Thymus (tissue), 11 donors: ENCODE results near the gene ATP10A. TPM values are rescaled to one million over a fixed set of nuclear protein-coding genes. Genes with fewer than 3 reads are reported as not detected.

Experiments used
- DNase-seq, 9 donors: peaks; one replicate each; pipeline ENCODE4 v3.0.0-alpha.2; 2013; ENCODE audit warnings: low spot score in 9 of 9, low read depth in 6 of 9, missing footprints in 1 of 9
- H3K27ac ChIP-seq, 2 donors: one replicate each; pipeline ENCODE4 v1.5.1; 2013; ENCODE audit warnings: control low read depth in 1 of 2, low read depth in 1 of 2, low read length in 1 of 2, mild to moderate bottlenecking in 1 of 2, moderate library complexity in 1 of 2
- H3K27me3 ChIP-seq, 2 donors: one replicate each; pipeline ENCODE4 v1.5.1; 2013; ENCODE audit warnings: low read length in 1 of 2; ENCODE audit not compliant: control insufficient read depth in 2 of 2, insufficient read depth in 1 of 2
- H3K36me3 ChIP-seq, 2 donors: one replicate each; pipeline ENCODE4 v1.5.1; 2013; ENCODE audit warnings: low read length in 1 of 2, mild to moderate bottlenecking in 1 of 2, moderate library complexity in 1 of 2; ENCODE audit not compliant: control insufficient read depth in 2 of 2, insufficient read depth in 2 of 2
- H3K4me1 ChIP-seq, 2 donors: one replicate each; pipeline ENCODE4 v1.5.1; 2013; ENCODE audit warnings: low read length in 2 of 2; ENCODE audit not compliant: control insufficient read depth in 2 of 2, insufficient read depth in 2 of 2
- H3K4me3 ChIP-seq, 2 donors: one replicate each; pipeline ENCODE4 v1.5.1; 2013; ENCODE audit warnings: low read length in 2 of 2, control low read depth in 1 of 2, mild to moderate bottlenecking in 1 of 2
- H3K9me3 ChIP-seq, 2 donors: one replicate each; pipeline ENCODE4 v1.5.1; 2013; ENCODE audit warnings: low read length in 1 of 2, mild to moderate bottlenecking in 1 of 2; ENCODE audit not compliant: control insufficient read depth in 2 of 2, insufficient read depth in 1 of 2
- WGBS: extraction: QIAGEN DNeasy Blood & Tissue Kit; methylation state at CpG from one replicate; pipeline ENCODE4 v1.1.7; 2013; 5-methylcytosine and 5-hydroxymethylcytosine counted together
- polyA plus RNA-seq: library from polyadenylated mRNA; stranded (reverse); fragments of 200-250 nt; gene quantifications from one replicate; pipeline ENCODE4 v1.2.3, GENCODE V29; 2013
- total RNA-seq: library from RNA; stranded (reverse); fragments of 120-200 nt; gene quantifications from one replicate; pipeline ENCODE4 v1.2.4, GENCODE V29; 2013
- donor health status: healthy.

Gene ATP10A
- total and polyA plus RNA-seq, 2 donors, result 2.4 to 2.6 TPM

DNA sequence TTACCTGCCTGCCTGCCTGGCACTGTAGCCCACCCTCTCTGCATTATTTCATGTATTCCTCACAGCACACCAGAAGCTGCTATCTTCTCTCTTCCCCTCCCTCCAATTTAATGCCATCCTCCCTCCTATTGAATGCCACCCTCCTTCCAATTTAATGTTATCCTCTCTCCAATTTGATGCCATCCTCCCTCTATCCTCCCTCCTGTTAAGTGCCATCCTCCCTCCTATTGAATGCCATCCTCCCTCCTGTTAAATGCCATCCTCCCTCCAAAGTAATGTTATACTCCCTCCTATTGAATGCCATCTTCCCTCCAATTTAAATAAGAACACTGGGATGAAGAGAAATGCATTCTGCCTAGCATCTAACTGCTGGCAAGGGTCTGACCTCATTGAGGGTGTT, 11.1 kb downstream of the ATP10A start:
- H3K36me3 ChIP-seq, result no peaks in the 10 kb centered on the region
- no peaks in the 10 kb centered on the region for H3K9me3 ChIP-seq
- H3K4me1 ChIP-seq, result peaks cover 0 to 31% of the 10 kb centered on the region in 2 donors
- no peak for DNase-seq
- H3K27me3 ChIP-seq, result no peaks in the 10 kb centered on the region
- no peak overlapping the region for H3K27ac ChIP-seq
- no peak overlapping the region for H3K4me3 ChIP-seq

DNA sequence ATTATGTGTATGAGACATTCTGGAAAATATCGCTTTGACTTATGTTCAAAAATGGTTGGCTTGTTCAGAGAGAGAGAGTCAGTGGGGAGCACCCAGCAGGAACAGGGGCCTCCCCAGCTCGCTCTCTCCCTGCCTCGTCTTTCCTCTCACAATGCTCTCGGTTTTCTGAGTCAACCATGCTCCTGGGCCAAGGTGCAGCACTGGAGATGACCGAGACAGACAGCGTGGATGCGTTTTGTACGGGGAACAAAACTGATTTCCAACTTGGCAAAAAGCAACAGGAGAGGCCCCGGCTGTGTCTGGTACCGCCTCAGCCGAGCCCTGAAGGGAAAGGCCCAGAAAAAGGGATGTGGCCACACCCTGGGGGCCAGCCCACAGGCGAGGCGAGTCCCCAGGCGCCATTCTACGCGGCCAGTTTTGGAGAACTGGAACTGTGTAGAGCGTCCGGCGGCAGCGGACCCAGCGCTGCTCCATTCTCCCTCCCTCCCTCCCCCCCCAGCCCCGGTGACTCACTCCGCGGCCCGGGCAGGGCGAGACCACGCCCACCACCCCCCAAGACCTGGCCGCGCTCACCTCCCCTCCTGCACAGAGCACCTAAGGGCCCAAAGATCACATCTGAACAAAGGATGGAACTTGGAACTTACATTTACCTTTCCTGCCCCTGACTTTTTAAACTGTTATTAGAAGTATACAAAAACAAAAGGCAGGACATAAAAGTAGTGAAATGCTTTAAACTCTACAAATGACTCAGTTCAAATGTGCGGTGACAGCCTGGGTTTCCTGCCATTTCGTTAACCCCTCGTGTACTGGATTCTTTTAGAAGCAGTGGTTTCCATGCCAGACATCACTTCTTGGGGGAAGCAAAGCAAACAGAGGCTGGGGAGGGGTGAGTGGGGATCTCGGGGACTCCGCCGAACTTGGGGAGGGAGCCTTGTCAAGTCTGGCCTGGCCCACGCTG, 12.7 kb downstream of the ATP10A start:
- H3K36me3 ChIP-seq, result no peaks in the 10 kb centered on the region
- 12% methylated on average over 36 of the region's 36 CpGs for WGBS
- H3K27ac ChIP-seq, result peak overlapping the region; percentile 48 to 75
- peak overlapping the region; percentile 41 to 49 for H3K4me3 ChIP-seq
- no peaks in the 10 kb centered on the region for H3K9me3 ChIP-seq
- H3K4me1 ChIP-seq, result peaks cover 0 to 44% of the 10 kb centered on the region in 2 donors
- no peaks in the 10 kb centered on the region for H3K27me3 ChIP-seq
- DNase-seq, result peak in 3 of 9 donors; percentile 44 to 76 (median 50)

DNA sequence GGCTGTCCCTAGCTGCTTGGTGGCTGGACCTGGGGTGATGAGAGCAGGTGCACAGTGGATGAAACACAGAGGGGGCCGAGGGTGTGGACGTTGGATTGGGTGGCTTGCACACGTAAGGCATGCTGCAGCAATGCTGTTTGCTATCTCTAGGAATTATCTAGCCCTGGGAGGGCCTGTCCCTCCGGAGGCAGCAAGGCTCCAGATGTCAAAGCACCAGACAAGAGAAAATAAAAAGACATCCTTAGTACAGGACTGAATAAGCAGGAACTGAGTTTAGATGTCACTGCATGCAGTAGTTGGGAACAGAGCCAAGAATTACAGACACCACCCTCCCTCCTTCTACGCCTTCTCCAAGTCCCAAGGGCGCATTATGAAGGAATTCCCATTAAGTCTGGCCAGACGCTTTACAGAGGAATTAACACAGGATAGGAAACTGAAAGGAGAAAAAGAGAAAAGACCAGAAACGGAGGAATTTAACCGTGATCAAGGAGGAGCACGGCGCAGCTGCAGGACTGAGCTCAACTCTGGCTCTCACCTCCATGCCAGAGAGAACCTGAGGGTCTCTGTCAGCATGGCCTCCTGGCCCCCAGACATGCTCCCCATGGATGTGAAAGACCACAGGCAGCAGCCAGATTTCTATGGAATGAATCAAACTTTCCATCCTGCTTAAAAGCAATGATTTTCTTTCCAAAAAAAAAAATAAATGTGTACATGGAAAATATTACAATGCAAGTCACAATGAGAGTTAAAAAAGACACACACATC, 13.8 kb downstream of the ATP10A start:
- no peaks in the 10 kb centered on the region for H3K27me3 ChIP-seq
- WGBS, result 77% methylated on average over 11 of the region's 11 CpGs
- DNase-seq, result peak in 1 of 9 donors; percentile 18
- H3K4me1 ChIP-seq, result peaks cover 0 to 44% of the 10 kb centered on the region in 2 donors
- H3K9me3 ChIP-seq, result no peaks in the 10 kb centered on the region
- H3K36me3 ChIP-seq, result no peaks in the 10 kb centered on the region
- H3K4me3 ChIP-seq, result no peak overlapping the region
- peak overlapping the region in 1 of 2 donors; percentile 12 for H3K27ac ChIP-seq

DNA sequence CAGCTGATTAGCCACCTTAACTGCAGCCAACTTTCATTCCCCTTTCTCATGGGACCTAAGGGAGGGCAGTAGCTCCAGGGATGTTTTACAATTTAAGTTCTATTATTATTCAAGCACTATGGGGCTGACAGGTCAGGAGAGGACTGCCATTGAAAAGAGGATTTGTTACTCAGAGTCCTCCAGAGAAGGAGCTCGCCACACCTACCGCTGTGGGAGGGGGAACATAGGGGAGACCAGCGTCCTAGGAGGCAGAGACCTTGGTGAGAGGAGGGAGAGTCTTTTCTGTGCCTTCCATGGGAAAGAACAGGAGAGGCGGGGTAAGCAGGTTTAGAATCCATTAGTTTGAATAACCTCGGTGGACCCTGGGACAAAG, 14.4 kb downstream of the ATP10A start:
- Histone ChIP-seq H3K9me3 (no peaks in the 10 kb centered on the region), H3K4me1 (peaks cover 0 to 44% of the 10 kb centered on the region in 2 donors), H3K4me3 (no peak overlapping the region), H3K27ac (no peak overlapping the region), H3K36me3 (no peaks in the 10 kb centered on the region), H3K27me3 (no peaks in the 10 kb centered on the region)
- WGBS, result 96% methylated on average over 5 of the region's 5 CpGs
- DNase-seq, result no peak

DNA sequence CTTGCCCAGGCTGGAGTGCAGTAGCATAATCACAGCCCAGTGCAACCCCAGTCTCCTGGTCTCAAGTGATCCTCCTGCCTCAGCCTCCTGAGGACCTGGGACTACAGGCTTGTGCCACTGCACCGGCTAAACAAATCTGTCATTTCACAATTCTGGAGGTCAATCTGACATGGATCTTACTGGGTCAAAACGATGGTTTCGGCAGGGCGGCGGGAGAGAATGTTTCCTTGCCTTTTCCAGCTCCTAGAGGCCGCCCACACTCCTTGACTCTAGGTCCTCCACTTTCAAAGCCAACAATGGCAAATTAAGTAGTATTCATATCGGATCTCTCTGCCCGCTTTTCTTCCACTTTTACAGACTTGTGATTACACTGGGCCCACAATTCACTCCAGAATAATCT, 14.8 kb downstream of the ATP10A start:
- DNase-seq, result no peak
- Histone ChIP-seq H3K4me3 (no peak overlapping the region), H3K36me3 (no peaks in the 10 kb centered on the region), H3K27me3 (no peaks in the 10 kb centered on the region), H3K27ac (no peak overlapping the region), H3K9me3 (no peaks in the 10 kb centered on the region), H3K4me1 (peaks cover 0 to 40% of the 10 kb centered on the region in 2 donors)
- WGBS, result 98% methylated on average over 8 of the region's 8 CpGs

DNA sequence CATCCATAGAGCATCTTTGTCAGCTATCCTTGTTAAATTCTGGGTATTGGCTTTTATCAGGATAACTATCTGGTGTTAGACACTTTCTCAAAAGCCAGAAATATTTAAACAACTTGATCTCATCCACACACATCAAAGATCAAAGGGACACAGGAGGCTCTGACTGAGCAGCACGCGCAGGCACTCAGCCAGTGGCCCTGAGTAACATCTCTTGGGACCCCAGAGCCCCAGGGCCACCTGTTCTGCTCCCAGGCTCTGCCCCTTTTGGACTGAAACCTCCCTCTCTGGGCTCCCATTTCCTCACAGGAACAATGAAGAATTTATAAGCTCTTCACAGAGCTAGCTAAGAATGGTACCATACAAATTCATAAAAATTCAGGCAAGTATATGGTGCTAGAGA, 16.1 kb downstream of the ATP10A start:
- Histone ChIP-seq H3K27ac (no peak overlapping the region), H3K36me3 (no peaks in the 10 kb centered on the region), H3K4me3 (no peak overlapping the region), H3K27me3 (no peaks in the 10 kb centered on the region), H3K4me1 (peaks cover 0 to 31% of the 10 kb centered on the region in 2 donors), H3K9me3 (no peaks in the 10 kb centered on the region)
- DNase-seq, result peak in 1 of 9 donors; percentile 40
- 22% methylated on average over 2 of the region's 2 CpGs for WGBS

DNA sequence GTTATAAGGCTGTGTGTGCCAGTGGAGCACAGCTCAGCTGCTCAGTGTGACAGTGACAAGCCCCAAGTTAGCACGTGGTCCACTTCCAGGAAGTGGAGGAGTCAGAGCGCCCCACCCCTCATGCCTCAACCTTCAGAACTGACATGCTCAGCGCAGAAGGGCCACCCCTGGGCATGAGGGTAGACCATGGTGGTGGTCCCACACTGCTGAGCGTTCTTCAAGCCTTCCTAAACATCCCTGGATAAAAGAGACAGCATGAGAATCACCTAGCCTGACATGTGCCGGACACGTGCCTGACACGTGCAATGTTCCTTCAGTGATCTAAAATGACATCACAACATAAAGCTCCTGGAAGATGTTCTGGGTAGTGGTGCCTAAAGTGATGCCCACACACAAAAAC, 16.8 kb downstream of the ATP10A start:
- Histone ChIP-seq H3K36me3 (no peaks in the 10 kb centered on the region), H3K27me3 (no peaks in the 10 kb centered on the region), H3K9me3 (no peaks in the 10 kb centered on the region), H3K4me1 (peaks cover 0 to 29% of the 10 kb centered on the region in 2 donors), H3K4me3 (no peak overlapping the region), H3K27ac (no peak overlapping the region)
- 80% methylated on average over 7 of the region's 7 CpGs for WGBS
- peak in 2 of 9 donors; percentile 57 to 68 for DNase-seq

DNA sequence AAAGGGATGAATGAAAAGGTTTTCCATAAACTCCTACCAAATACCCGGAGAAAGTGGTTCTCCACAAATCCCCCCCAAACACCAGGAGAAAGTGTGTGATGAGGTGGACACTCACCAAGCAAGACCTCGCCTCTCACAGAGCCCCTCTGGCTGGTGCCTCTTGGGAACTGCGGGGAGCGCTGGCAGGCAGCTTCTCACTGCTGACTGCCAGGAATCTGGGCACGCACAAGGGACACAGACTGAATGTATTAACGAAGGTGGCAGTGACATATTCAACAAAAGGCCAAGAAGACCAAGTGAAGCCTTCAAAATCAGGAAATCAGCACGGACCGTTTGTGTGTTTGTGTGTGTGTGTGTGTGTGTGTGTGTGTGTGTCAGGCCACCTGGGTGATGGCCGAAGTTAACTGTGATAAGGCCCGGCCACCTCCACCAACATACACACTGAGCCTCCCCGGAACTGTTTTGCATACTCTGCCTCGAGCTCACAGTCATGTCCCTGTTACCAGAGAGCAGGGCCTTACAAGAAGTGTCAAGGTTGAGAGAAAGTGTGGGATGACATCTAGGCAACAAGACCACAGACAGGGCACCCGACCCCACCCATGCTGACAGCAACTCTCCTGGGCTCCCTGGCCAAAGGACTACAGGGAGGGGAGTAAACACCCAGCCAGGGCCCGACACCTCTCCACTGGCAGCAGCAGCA, 18.0 kb downstream of the ATP10A start:
- H3K27ac ChIP-seq, result no peak overlapping the region
- no peaks in the 10 kb centered on the region for H3K27me3 ChIP-seq
- no peak overlapping the region for H3K4me3 ChIP-seq
- DNase-seq, result no peak
- 90% methylated on average over 14 of the region's 14 CpGs for WGBS
- H3K9me3 ChIP-seq, result no peaks in the 10 kb centered on the region
- H3K36me3 ChIP-seq, result no peaks in the 10 kb centered on the region
- peaks cover 0 to 22% of the 10 kb centered on the region in 2 donors for H3K4me1 ChIP-seq
